Ovary (tissue), 9 donors: ENCODE results near the gene RHOBTB1. TPM values are rescaled to one million over a fixed set of nuclear protein-coding genes. Genes with fewer than 3 reads are reported as not detected.

Source experiments
- DNase-seq, 5 donors: peaks; one replicate each; pipeline ENCODE4 v3.0.0-alpha.2; 2019 to 2020
- H3K27ac ChIP-seq, 2 donors: fragments of 200-600 bp; one replicate each; pipeline versions ENCODE4 v1.5.1 to v1.8.0; 2019 to 2022
- H3K27me3 ChIP-seq: fragments of 200-600 bp; one replicate; pipeline ENCODE4 v1.8.0; 2022
- H3K36me3 ChIP-seq: fragments of 200-600 bp; sonication (generic); one replicate; pipeline ENCODE4 v1.5.1; 2019
- H3K4me1 ChIP-seq: one replicate; pipeline ENCODE4 v1.8.1; 2013; ENCODE audit warnings: mild to moderate bottlenecking, moderate library complexity; ENCODE audit not compliant: insufficient read depth
- H3K4me3 ChIP-seq: fragments of 200-600 bp; sonication (generic); one replicate; pipeline ENCODE4 v1.5.1; 2017
- H3K9me3 ChIP-seq, 2 donors: fragments of 200-600 bp in 1 of 2; sonication (generic) in 1 of 2; one replicate each; pipeline versions ENCODE4 v1.5.1 to v1.8.1; 2013 to 2019; ENCODE audit warnings: mild to moderate bottlenecking in 1 of 2, moderate library complexity in 1 of 2
- CTCF ChIP-seq, 3 donors: fragments of 450-650 bp in 2 of 3; fragments of 200-600 bp in 1 of 3; IDR thresholded peaks; one replicate each; pipeline versions ENCODE4 v1.5.1 to v1.8.0; 2016 to 2022; ENCODE audit warnings: antibody characterized with exemption in 3 of 3, mild to moderate bottlenecking in 1 of 3
- EP300 ChIP-seq: sonication (generic); formaldehyde crosslinking; IDR thresholded peaks from one replicate; pipeline ENCODE4 v1.6.1; 2017; ENCODE audit warnings: antibody characterized with exemption
- POLR2A ChIP-seq: fragments of 450-650 bp; IDR thresholded peaks from one replicate; pipeline ENCODE4 v1.6.1; 2017; ENCODE audit warnings: antibody characterized with exemption, mild to moderate bottlenecking, moderate library complexity
- WGBS, 3 donors: extraction: QIAGEN DNeasy Blood & Tissue Kit in 1 of 3; methylation state at CpG; one replicate each; pipeline versions ENCODE4 v1.1.5 to v1.1.7; 2013 to 2017; 5-methylcytosine and 5-hydroxymethylcytosine counted together
- intact Hi-C, 4 donors: fragments of 100-400 bp; cut with DNase I; formaldehyde crosslinking; loops; one replicate each; pipeline versions ENCODE4 v1.11.0 to v1.15.1; 2022 to 2023
- polyA plus RNA-seq, 2 donors: library from polyadenylated mRNA; stranded (reverse); fragments of 200-250 nt in 1 of 2; fragments of 350-450 nt in 1 of 2; fragmentation: Illumina TruSeq in 1 of 2; extraction: RNeasy Lipid Tissue Mini Kit (QIAGEN cat#74804) in 1 of 2; gene quantifications; one replicate each; pipeline ENCODE4 v1.2.3, GENCODE V29; 2013 to 2014
- total RNA-seq, 7 donors: library from RNA; depleted of rRNA in 2 of 7; stranded (reverse); fragments of >200 nt in 2 of 7; fragmentation: NEBNext Ultra II Directional in 3 of 7; extraction: Animal tissue kit (Norgen Biotek cat#: 25700) in 3 of 7; gene quantifications; one replicate each; pipeline versions ENCODE4 v1.1.0 to v1.2.4, GENCODE V29; 2016 to 2023
- donor health status: DM: no; HTN: no; CAD: no; lungs with moderate emphysema.
- donor health status: DM: no; HTN: no; CAD: no.
- donor health status: Bipolar disorder and iron deficiency.
- donor health status: DM: yes; HTN: yes; CAD: no.
- donor health status: DM: no; HTN: no; CAD: no.
- donor health status: DM: yes; HTN: yes; CAD: no.

Gene RHOBTB1
- total and polyA plus RNA-seq, 9 donors: 5.6 to 23.9 (median 13.0) TPM

GRCh38 chr10:60951272-60951724, 7.3 kb upstream of the RHOBTB1 start:
- no peaks in the 10 kb centered on the region for H3K4me1 ChIP-seq
- no peak overlapping the region for H3K27ac ChIP-seq
- H3K4me3 ChIP-seq: no peak overlapping the region
- H3K9me3 ChIP-seq: no peaks in the 10 kb centered on the region
- H3K27me3 ChIP-seq: no peaks in the 10 kb centered on the region
- no peaks in the 10 kb centered on the region for H3K36me3 ChIP-seq
- intact Hi-C loops: no loop called here
- no peak for DNase-seq
- TF ChIP-seq POLR2A: no peak
- TF ChIP-seq EP300: no peak
- TF ChIP-seq CTCF (IDR thresholded peaks at IDR 0.05): no peak
- 80 to 83% (median 81%) methylated on average over 5 of the region's 5 CpGs for WGBS, 3 donors

- DNase-seq: no peak
- no peak for TF ChIP-seq EP300
- no peak for TF ChIP-seq CTCF (IDR thresholded peaks at IDR 0.05)
- no peak for TF ChIP-seq POLR2A
- no peak overlapping the region for H3K27ac ChIP-seq
- no peaks in the 10 kb centered on the region for H3K36me3 ChIP-seq
- no peak overlapping the region for H3K4me3 ChIP-seq
- WGBS, 3 donors: 43 to 52% (median 47%) methylated on average over 3 of the region's 3 CpGs
- intact Hi-C loops: no loop called here
- H3K27me3 ChIP-seq: no peaks in the 10 kb centered on the region
- no peaks in the 10 kb centered on the region for H3K4me1 ChIP-seq
- no peaks in the 10 kb centered on the region for H3K9me3 ChIP-seq
These were observed 6.3 kb upstream of the RHOBTB1 start for GRCh38 chr10:60950300-60950699.

- Histone ChIP-seq H3K9me3 (no peaks in the 10 kb centered on the region), H3K4me1 (no peaks in the 10 kb centered on the region), H3K27ac (no peak overlapping the region), H3K27me3 (no peaks in the 10 kb centered on the region), H3K36me3 (no peaks in the 10 kb centered on the region), H3K4me3 (no peak overlapping the region)
- 96 to 100% (median 96%) methylated on average over 1 of the region's 1 CpG for WGBS, 3 donors
- intact Hi-C loops: loop anchor here in 1 of 4 donors (10.0 kb wide), 1 partner anchor 124 kb away; no protein-coding TSS in a partner anchor
- TF ChIP-seq POLR2A (no peak), CTCF (IDR thresholded peaks at IDR 0.05) (no peak)
- DNase-seq: no peak
These were observed 4.9 kb upstream of the RHOBTB1 start for GRCh38 chr10:60948851-60949250.

GRCh38 chr10:60944910-60945297, 919 bp upstream of the RHOBTB1 start:
- no peaks in the 10 kb centered on the region for H3K36me3 ChIP-seq
- H3K4me3 ChIP-seq: peak overlapping the region; percentile 85
- peak in 1 of 5 donors; percentile 23 for DNase-seq
- no peaks in the 10 kb centered on the region for H3K4me1 ChIP-seq
- intact Hi-C loops: loop anchor here in 1 of 4 donors (5.0 to 10.0 kb wide), 2 partner anchors 48 to 120 kb away; no protein-coding TSS in a partner anchor
- no peaks in the 10 kb centered on the region for H3K9me3 ChIP-seq
- H3K27me3 ChIP-seq: no peaks in the 10 kb centered on the region
- TF ChIP-seq CTCF (IDR thresholded peaks at IDR 0.05): no peak
- no peak for TF ChIP-seq POLR2A
- no peak for TF ChIP-seq EP300
- WGBS, 3 donors: 34 to 40% (median 39%) methylated on average over 4 of the region's 4 CpGs
- H3K27ac ChIP-seq: peak overlapping the region; percentile 91 to 95
